ENCODE measurements around the gene EEF2. TPM values are rescaled to one million over a fixed set of nuclear protein-coding genes. Genes with fewer than 3 reads are reported as not detected.
A peak's percentile ranks its signal among the peaks of the same experiment; 100 is the strongest.

EEF2 gene
- total RNA-seq, 1 donor from 2014 or later = 3,492 TPM

GRCh38 chr19:3979289-3979673, 6.0 kb downstream of the EEF2 start:
- no peak for DNase-seq (ENCODE audit: low read depth)
- H3K4me3 ChIP-seq (ENCODE audit: low read depth, low read length) = no peak overlapping the region
- no peak for TF ChIP-seq CTCF (IDR thresholded peaks at IDR 0.05; ENCODE audit: insufficient read depth, low read length, poor library complexity, severe bottlenecking)
- no peaks in the 10 kb centered on the region for H3K27me3 ChIP-seq (ENCODE audit: control insufficient read depth, insufficient read depth, low read length)
- H3K36me3 ChIP-seq (ENCODE audit: control insufficient read depth, insufficient read depth, low read length) = peaks cover 30% of the 10 kb centered on the region

- Histone ChIP-seq H3K4me3 (ENCODE audit: low read depth, low read length) (no peak overlapping the region), H3K27me3 (ENCODE audit: control insufficient read depth, insufficient read depth, low read length) (no peaks in the 10 kb centered on the region), H3K36me3 (ENCODE audit: control insufficient read depth, insufficient read depth, low read length) (peaks cover 22% of the 10 kb centered on the region)
- no peak for DNase-seq (ENCODE audit: low read depth)
- TF ChIP-seq CTCF (IDR thresholded peaks at IDR 0.05; ENCODE audit: insufficient read depth, low read length, poor library complexity, severe bottlenecking) = no peak
Observed at GRCh38 chr19:3978145-3978544, 7.1 kb downstream of the EEF2 start.

GRCh38 chr19:3977242-3978143, 7.8 kb downstream of the EEF2 start:
- Histone ChIP-seq H3K36me3 (ENCODE audit: control insufficient read depth, insufficient read depth, low read length) (peaks cover 20% of the 10 kb centered on the region), H3K27me3 (ENCODE audit: control insufficient read depth, insufficient read depth, low read length) (no peaks in the 10 kb centered on the region), H3K4me3 (ENCODE audit: low read depth, low read length) (no peak overlapping the region)
- TF ChIP-seq CTCF (IDR thresholded peaks at IDR 0.05; ENCODE audit: insufficient read depth, low read length, poor library complexity, severe bottlenecking) = peak; percentile 24
- no peak for DNase-seq (ENCODE audit: low read depth)

GRCh38 chr19:3976495-3977241, 8.6 kb downstream of the EEF2 start:
- no peak for DNase-seq (ENCODE audit: low read depth)
- Histone ChIP-seq H3K4me3 (ENCODE audit: low read depth, low read length) (no peak overlapping the region), H3K27me3 (ENCODE audit: control insufficient read depth, insufficient read depth, low read length) (no peaks in the 10 kb centered on the region), H3K36me3 (ENCODE audit: control insufficient read depth, insufficient read depth, low read length) (peaks cover 20% of the 10 kb centered on the region)
- TF ChIP-seq CTCF (IDR thresholded peaks at IDR 0.05; ENCODE audit: insufficient read depth, low read length, poor library complexity, severe bottlenecking) = no peak

GRCh38 chr19:3975637-3976087, 9.6 kb downstream of the EEF2 start:
- TF ChIP-seq CTCF (IDR thresholded peaks at IDR 0.05; ENCODE audit: insufficient read depth, low read length, poor library complexity, severe bottlenecking) = no peak
- no peak for DNase-seq (ENCODE audit: low read depth)
- Histone ChIP-seq H3K36me3 (ENCODE audit: control insufficient read depth, insufficient read depth, low read length) (peaks cover 17% of the 10 kb centered on the region), H3K27me3 (ENCODE audit: control insufficient read depth, insufficient read depth, low read length) (no peaks in the 10 kb centered on the region), H3K4me3 (ENCODE audit: low read depth, low read length) (no peak overlapping the region)
